NCI-H2107 treated with DMSO at 0.1 percent for 48 hours (cell line): ENCODE results near the gene ATP6V1G2.
"Not testable (repeated sequence)": the region's sequence is repeated elsewhere in the genome, so short reads cannot be mapped to it uniquely, and the experiment has no call there.

Source experiments
- DNase-seq: peaks from one replicate; lab custom pipeline; 2025; ENCODE audit not compliant: unreplicated experiment; lab: John Stamatoyannopoulos, UW

Gene ATP6V1G2

DNA sequence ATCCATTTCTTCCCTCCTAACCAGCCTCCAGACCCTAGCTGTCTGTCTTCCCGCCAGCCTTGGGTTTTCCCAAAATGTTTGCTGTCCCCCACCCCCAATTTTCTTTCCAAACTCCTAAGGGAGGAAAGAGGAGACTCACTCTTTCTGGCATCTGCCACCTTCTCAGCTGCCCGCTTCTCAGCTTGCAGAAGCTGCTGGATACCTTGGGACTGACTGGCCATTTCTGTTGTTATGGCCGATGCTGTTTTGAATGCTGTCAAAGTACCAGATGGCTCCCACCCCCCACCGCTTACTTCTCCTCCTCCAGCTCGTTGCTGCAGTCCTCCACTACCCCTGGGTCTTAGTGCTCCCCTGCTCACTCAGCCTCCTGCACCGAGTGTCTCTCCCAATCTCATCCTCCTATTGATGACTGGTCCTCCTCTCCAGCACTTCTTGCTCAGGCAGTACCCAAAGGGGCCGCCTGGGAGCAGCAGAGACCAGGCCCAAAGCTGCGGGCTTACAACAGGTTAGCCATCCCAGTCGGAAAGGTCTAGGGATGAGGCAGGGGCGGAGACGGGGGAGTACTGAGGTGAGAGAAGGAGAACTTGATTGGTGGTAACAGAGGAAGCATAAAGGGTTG is at the start of gene ATP6V1G2:
ATP6V1G2 (minus strand) TSS at position 270 of the 619 bp plus-strand sequence; CDS start at position 221, 49 bp downstream.
- DNase-seq = peak; percentile 85

DNA sequence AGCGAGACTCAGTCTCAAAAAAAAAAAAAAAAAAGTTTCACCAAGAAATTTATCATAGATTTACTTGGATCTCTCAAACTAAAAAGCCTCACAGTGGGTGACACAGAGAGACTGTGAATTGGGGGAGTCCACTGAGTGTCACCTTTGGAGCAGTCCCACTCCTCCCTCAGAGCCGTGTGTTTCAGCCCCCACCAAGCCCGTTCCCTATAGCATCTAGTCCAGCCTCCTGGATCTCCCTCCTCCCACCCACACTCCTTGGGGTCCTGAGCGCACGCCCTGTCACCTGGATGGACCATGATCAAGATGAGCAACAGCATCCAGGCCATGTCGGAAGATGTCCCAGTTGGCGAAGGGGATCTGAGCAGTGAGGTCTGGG is 46.0 kb upstream of the ATP6V1G2 start:
- DNase-seq = no peak

DNA sequence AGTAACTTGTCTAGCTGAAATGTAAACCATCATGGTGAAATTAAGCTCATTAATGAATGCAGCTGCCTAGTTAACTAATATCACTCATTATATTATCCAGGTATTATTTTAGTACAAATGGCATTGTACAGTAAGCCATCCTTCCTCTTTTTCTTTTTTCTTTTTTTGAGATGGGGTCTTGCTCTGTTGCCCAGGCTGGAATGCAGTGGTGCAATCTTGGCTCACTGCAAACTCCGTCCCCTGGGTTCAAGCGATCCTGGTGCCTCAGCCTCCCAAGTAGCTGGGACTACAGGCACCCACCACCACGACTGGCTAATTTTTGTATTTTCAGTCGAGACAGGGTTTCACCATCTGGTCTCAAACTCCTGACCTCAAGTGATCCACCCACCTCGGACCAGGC is 44.3 kb upstream of the ATP6V1G2 start:
- DNase-seq = not testable (repeated sequence)

DNA sequence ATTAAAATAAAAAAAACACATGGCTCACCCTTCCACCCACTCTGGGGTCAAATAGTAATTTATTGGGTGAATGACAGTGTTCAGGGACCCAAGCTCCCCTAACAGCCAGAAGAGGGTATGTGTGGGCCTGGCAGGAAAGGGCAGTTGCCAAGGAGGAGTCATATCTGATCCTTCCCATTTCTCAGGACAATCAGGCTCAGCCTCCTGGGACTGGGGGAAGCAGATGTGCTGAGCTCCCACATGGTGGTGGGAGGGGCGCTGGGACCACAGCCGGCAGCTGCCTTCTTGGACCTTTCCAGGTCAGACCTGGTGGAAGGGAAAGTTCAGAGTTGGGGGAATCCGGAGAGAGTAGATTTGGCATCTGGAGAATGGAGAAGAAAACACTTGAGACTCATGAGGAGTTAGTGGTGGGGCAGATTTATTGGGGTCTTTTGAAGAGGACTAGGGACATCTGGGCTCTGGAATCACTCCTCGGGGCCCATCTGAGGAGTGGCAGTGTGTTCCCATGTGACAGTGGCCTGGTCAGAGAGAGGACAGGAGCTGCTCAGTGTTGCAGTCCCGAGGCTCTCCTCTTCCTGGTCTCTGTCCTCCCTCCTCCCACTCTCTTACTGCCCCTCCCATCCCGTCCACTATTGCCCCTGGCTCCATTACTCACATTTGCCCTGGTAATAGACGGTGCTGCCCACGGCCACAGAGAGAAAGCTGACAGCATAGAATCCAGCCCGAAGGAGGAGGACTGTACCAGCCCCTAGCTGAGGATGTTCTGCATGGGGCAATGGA is 42.7 kb upstream of the ATP6V1G2 start:
- no peak for DNase-seq

DNA sequence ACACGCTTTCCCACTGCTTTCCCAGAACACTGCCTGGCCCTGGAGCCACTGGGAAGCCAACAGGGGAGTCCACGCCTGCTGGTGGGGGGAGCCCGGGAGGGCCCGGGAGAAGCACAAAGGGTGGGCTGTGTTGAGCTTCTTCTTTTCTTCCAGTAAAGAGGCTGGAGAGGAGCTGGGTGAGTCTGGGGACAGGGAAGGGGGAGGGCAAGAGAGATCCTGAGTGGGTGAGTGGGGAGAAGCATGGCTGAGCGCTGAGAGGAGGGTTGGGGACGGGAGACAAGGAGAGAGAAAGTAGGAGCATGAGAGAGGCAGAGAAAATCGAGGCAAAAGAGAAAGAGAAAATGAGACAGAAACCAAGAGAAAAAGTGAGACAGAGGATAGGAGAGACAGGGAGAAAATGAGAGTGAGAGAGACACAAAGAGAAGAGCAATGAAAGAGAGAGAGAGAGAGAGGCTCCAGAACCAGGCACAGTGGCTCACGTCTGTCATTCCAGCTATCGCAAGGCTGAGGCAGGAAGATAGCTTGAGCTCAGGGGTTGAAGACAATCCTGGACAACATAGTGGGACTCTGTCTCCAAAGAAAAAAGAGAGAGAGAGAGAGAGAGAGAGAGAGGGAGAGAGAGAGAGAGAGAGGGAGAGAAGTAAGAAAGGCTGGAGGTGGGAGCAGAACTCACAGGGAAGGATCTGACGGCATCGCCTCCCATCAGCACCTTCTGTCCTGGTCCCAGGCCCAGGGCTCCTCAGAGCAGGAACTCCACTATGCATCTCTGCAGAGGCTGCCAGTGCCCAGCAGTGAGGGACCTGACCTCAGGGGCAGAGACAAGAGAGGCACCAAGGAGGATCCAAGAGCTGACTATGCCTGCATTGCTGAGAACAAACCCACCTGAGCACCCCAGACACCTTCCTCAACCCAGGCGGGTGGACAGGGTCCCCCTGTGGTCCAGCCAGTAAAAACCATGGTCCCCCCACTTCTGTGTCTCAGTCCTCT is 41.7 kb upstream of the ATP6V1G2 start:
- DNase-seq = no peak

DNA sequence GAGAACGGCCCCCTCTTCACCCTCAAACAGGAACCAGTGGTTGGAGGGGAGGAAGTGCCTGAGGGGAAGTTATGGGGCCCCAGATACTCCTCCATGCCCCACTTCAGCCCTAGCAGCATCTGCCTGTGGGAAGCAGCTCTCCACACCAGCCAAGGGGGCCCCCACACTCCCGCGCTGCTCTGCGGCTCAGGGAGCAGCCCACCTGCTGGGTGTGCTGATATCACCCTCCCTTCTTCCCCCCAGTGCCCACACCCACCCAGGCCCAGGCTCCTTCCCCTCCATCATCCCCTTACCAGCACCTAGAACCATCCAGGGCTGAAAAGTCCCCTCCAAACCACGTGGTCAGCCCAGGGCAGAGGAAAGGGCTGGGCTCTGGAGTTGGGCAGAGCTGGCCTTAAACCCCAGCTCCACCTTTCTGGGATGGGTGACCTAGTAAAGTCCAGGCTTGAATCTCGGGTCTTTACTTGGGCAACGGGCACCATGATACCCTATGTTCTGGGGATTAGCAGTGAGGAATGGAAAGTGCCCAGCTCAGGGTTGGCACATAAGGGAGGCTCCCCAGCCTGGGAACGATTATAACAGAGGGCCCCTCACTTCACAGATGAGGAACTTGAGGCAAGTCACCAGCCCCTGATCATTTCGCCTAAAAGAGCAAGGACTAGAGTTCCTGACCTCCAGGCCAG is 40.3 kb upstream of the ATP6V1G2 start:
- no peak for DNase-seq

DNA sequence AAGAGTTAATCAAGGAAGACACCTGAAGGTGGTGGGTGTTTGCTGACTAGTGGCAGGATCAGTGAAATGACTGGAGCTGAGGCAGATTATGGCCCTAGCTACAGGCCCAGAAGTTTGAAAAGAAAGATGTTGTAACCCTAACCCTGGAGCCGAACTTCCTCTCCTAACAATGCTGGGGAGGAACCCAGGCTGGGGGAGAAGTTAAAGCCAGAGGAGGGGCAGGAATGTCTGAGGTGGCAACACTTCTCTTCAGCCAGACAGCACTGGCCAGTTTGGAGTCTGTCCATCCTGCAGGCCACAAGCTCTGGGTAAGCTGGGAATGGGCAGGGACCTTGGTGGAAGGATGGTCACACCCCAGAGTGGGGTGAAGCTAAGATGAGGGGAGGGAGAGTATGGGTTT is 39.6 kb upstream of the ATP6V1G2 start, which contains the start of gene LST1:
LST1 (plus strand) TSS at position 270 of the 400 bp plus-strand sequence. CDS start 1,023 bp downstream, outside the sequence.
- DNase-seq = no peak

DNA sequence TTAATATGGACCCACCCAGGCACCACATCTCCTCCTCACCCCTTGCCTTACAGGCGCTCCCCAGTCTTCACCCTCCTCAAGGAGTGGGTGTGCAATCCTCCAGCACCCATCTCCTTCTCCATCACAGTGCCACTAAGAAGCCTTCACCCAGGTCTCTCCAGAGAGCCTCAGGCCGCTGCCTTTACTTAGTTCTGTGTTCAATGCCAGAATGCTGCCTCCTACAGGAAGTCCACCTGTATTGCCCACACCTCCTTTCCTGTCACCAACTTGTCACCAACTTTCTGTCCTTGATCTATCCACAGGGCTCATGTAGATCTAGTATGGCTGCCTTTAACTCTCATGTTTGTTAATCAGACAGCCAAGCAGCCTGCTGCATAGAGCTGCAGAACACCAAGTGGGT is 39.1 kb upstream of the ATP6V1G2 start:
- no peak for DNase-seq

DNA sequence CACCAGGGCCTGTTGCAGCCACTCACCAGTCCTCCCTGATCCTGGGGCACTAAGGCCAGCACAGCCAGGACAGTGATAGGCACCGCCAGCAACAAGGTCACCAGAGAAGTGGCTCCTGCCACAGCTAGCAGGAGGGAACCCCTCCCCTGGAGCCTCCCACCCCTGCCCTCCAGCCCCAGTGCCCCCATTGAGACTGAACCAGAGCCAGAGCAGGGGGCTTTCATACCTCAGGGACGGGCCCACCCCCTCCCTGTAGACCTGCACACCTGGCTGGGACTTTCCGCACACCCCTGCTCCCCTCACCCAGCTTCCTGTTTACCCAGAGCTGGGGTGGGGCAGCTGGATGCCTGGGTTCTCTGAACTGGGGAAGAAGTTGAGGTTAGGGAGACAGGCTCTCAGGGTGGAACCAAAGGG is 35.8 kb upstream of the ATP6V1G2 start, which contains the start of gene LTB:
LTB (minus strand) TSS at position 195 of the 414 bp plus-strand sequence; CDS start at position 188, 7 bp downstream.
- DNase-seq = no peak

DNA sequence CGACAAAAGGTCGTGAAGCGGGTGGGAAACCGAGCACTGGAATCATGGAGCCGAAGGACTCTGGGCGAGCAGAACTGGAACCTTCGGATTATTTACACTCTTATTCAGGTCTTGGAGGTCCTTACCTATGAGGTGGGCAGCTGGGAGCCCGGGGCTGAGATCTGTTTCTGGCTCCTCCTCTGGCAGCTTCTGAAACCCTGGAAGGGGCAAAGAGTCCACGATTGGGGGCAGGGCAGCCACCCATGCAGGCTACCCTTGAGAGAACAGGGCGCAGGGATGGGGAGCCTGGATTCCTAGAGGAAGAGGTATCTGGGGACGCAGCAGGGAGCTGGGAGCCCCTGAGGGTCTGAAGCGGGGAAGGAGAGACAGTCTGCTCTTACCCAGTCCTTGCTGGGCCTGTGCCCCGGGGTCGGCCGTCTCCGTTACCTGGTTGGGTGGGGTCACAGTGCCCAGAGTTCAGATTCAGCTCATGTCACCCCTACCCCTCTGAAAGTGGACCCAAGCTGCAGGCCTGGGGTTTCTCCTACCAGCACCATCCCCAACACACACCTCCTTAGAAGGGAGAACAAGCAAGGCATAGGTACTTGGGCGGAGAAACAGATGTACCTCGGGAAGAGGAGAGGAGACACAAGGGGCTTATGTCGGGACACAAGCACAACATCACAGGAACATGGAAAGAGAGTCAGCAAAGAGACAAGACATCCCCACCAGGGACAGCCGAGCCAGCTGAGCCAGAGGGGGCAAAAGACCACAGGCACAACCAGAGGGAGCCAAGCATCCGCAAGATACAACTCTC is 35.2 kb upstream of the ATP6V1G2 start:
- no peak for DNase-seq

DNA sequence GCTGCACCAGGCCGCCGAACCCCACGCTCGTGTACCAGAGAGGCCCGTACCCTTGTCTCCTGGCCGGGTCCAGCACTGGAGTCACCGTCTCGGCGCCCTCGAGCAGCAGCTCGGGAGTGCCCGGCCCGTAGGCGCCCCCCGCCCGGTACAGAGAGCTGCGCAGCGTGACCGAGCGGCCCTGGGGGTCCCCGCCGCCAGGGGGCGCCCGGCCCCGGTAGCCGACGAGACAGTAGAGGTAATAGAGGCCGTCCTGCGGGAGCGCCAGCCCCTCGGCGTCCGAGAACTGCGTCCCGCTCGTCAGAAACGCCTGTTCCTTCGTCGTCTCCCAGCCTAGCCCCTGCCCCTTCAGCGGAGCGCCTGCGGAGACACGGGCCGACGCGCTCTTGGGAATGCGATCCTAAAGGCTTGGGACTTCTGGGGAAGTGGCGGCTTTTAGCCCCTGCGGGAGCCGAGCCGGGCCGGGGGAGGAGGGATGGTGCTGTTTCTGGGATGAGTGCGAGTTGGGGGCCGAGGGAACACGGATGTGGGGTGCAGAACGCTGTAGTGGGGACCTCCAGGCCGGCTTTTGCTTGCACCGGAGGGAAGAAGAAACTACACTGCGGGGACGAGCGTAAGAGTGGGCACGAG is 34.5 kb upstream of the ATP6V1G2 start:
- peak; percentile 8 for DNase-seq

DNA sequence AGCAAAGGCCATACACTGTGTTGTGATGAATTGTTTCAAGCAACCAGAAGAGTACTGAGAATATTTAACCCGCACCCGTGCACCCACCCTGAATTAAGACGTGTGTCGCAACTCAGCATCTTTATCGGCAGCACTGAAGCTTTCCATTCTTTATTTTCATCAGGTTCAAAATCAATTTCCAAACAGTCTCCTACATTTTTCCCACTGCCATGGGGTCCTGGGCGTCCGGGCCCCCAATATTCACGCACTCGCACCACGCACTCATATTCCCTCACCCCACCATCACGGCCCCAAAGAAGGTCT is 34.0 kb upstream of the ATP6V1G2 start:
- no peak for DNase-seq

DNA sequence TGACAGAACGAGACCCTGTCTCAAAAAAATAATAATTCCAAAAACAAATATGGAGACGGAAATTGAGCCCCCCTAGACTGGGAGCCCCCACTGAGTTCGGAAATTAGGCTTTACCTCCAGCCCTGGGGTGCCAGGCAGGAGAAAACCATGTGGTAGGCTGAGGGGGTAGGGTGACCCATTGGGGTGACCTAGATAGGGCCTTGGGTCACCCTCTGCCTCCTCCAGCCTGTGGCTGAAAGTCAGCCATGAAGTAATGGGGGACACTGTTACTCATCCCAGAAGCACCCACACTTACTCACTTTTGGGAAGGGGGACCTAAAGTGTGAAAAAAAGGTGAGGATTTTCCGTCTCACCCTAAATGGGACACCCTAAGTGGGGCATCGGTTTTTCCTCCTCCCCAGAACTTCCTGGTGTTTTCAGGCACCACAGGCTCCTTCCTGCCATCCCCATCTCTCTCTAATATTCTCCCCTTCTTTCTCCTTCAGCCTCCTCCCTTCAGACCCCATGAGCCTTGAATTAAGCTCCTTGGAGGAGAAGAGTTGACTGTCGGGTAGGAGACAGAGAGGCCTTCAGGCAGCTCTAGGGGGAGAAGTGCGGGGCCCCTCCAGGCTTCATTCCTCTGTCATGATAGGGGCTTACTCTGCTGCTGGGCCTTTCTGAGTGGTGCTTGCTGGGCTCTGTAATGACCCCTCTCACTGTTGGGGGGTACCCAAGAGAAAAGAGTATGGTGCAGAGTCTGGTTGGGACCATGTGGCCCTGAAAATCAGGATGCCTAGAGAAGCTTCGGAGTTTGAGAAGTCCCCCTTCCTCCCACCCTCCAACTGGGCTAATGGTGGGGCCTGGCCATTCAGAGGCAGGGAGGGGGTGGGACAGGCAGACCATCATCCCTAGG is 33.4 kb upstream of the ATP6V1G2 start:
- no peak for DNase-seq

DNA sequence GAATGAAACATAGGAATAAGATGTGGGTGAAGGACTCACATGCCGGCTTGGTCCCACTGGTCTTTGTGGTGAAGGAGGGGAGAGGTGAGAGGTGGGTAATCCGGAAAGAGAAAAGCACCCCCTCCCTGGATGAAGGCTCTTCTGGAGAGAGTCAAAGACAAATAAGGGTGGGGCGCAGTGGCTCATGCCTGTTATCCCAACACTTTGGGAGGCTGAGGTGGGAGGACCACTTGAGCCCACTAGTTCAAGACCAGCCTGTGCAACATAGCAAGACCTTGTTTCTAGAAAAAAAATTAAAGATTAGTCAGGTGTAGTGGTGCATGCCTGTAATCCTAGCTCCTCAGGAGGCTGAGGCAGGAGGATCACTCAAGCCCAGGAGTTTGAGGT is 32.7 kb upstream of the ATP6V1G2 start:
- DNase-seq = no peak

DNA sequence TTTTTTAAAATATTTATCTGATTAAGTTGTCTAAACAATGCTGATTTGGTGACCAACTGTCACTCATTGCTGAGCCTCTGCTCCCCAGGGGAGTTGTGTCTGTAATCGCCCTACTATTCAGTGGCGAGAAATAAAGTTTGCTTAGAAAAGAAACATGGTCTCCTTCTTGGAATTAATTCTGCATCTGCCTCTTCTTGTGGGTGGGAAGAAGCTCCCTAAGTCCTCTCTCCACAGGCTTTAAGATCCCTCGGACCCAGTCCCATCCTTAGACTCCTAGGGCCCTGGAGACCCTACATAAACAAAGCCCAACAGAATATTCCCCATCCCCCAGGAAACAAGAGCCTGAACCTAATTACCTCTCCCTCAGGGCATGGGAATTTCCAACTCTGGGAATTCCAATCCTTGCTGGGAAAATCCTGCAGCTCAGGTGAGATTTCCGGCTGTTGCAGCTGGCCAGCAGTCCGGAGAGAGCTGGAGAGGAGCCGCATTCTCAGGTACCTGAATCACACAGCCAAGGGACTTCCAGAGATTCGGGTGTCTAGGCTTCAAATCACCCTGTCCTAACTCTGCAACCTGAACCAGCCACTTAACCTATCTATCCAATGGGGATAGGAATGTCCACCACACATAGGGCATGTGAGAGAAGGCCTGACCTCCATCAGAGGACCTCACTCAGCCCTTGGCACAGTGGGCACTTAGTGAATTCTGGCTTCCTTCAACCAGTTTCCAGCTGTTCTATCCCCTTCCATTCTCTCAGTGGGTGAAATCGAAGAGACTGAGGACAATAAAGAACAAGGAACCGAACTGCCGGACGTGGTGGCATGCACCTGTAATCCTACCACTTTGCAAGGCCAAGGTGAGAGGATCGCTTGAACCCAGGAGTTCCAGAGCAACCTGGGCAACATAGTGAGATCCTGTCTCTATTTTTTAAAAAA is 32.0 kb upstream of the ATP6V1G2 start:
- DNase-seq = no peak

DNA sequence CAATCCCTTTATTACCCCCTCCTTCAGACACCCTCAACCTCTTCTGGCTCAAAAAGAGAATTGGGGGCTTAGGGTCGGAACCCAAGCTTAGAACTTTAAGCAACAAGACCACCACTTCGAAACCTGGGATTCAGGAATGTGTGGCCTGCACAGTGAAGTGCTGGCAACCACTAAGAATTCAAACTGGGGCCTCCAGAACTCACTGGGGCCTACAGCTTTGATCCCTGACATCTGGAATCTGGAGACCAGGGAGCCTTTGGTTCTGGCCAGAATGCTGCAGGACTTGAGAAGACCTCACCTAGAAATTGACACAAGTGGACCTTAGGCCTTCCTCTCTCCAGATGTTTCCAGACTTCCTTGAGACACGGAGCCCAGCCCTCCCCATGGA is 31.2 kb upstream of the ATP6V1G2 start:
- no peak for DNase-seq

DNA sequence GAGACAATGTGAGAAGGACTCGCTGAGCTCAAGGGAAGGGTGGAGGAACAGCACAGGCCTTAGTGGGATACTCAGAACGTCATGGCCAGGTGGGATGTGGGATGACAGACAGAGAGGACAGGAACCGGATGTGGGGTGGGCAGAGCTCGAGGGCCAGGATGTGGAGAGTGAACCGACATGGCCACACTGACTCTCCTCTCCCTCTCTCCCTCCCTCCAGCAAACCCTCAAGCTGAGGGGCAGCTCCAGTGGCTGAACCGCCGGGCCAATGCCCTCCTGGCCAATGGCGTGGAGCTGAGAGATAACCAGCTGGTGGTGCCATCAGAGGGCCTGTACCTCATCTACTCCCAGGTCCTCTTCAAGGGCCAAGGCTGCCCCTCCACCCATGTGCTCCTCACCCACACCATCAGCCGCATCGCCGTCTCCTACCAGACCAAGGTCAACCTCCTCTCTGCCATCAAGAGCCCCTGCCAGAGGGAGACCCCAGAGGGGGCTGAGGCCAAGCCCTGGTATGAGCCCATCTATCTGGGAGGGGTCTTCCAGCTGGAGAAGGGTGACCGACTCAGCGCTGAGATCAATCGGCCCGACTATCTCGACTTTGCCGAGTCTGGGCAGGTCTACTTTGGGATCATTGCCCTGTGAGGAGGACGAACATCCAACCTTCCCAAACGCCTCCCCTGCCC is 30.6 kb upstream of the ATP6V1G2 start:
- DNase-seq = no peak
